ENCODE results near the gene CLDN1. TPM values are rescaled to one million over a fixed set of nuclear protein-coding genes. Genes with fewer than 3 reads are reported as not detected.

Gene CLDN1
- polyA plus RNA-seq, 5 donors = 1.6 to 5.0 (median 2.0) TPM

Other genes with a start within 250 kb of the CLDN1 start
- gene P3H2, start 201.5 kb downstream of the CLDN1 start, polyA plus RNA-seq (ENCODE audit: insufficient read depth in 1 of 5, insufficient read length in 5 of 5, low replicate concordance in 1 of 5) = 10 to 100 TPM; 31.0 to 44.1 (median 37.7) TPM
- under 1 TPM; 0.05 to 0.28 (median 0.25) TPM for gene CLDN16, start 65.7 kb upstream of the CLDN1 start, polyA plus RNA-seq (ENCODE audit: insufficient read depth in 1 of 5, insufficient read length in 5 of 5, low replicate concordance in 1 of 5)
- gene TMEM207, start 127.5 kb upstream of the CLDN1 start, polyA plus RNA-seq (ENCODE audit: insufficient read depth in 1 of 5, insufficient read length in 5 of 5, low replicate concordance in 1 of 5) = under 1 TPM; 0.08 to 0.37 (median 0.17) TPM
- 10 to 100 TPM; 15.6 to 28.6 (median 21.2) TPM for gene IL1RAP, start 191.6 kb upstream of the CLDN1 start, polyA plus RNA-seq (ENCODE audit: insufficient read depth in 1 of 5, insufficient read length in 5 of 5, low replicate concordance in 1 of 5)

Measured in right lung (tissue), 5 donors.